Neuron (in vitro differentiated cells): Measurements from ENCODE around the gene KRTAP2-4.
"Not testable (repeated sequence)": the region's sequence is repeated elsewhere in the genome, so short reads cannot be mapped to it uniquely, and the experiment has no call there.

ENCODE experiments used
- H2AFZ ChIP-seq: one replicate; pipeline ENCODE4 v1.6.1; 2013; ENCODE audit warnings: low read depth, mild to moderate bottlenecking, inconsistent platforms, low read length, moderate library complexity
- H3K27me3 ChIP-seq: one replicate; pipeline ENCODE4 v1.6.1; 2013; ENCODE audit warnings: low read length; ENCODE audit not compliant: insufficient read depth
- H3K36me3 ChIP-seq: one replicate; pipeline ENCODE4 v1.6.1; 2013; ENCODE audit warnings: low read length; ENCODE audit not compliant: insufficient read depth
- H3K4me1 ChIP-seq: one replicate; pipeline ENCODE4 v1.6.1; 2013; ENCODE audit warnings: low read length; ENCODE audit not compliant: insufficient read depth
- H3K4me3 ChIP-seq: 2 replicates; pipeline ENCODE4 v1.5.1; 2013; ENCODE audit warnings: mild to moderate bottlenecking, low read length, moderate library complexity
- H3K9me3 ChIP-seq: one replicate; pipeline ENCODE4 v1.6.1; 2013; ENCODE audit warnings: low read length

The KRTAP2-4 gene

DNA sequence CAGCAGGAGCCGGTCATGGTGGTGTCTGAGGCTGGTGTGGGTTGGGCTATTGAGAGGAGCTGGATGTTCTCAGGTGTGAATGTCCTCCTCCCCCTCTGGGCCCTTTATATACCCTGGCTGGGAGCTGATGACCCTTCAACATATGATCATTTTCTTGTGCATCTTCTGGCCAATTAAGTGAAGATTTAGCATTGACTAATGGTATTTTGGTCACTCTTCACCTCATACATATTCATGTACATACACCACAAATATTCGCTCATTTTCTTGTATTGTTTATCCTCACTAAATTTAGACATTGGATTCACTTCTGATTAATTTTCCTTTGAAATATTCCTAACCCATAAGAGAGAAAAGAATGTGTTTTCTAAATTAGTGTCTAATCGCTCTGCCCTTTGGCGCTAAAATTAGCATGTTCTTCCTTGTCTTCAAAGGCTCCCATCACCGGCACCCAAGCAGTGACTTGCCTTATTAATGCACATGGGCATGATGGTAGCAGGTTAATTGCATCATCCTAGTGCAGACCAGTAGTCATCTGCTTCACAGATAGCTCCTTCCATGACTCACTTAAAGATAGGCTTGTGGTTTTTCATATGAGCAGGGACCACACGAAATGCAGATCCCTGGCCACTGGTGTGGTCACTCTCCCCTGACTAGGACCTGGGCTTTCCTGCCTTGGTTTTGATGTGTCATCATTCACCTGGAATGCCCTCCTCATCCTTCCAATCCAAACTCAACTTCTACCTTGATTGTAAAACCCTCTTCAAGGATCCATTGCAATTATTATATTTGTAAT is at the start of gene KRTAP2-4:
Gene KRTAP2-4, minus strand, starts transcription at position 51 of the 796 bp plus-strand sequence. Its CDS starts 34 bp downstream, at position 17.
- Histone ChIP-seq H3K4me1 (no peaks in the 10 kb centered on the region), H2AFZ (no peak within 1 kb of the TSS), H3K27me3 (no peaks in the 10 kb centered on the region), H3K9me3 (no peaks in the 10 kb centered on the region), H3K4me3 (no peak within 1 kb of the TSS), H3K36me3 (no peaks in the 10 kb centered on the region)

GRCh38 chr17:41111151-41111885 is 45.6 kb upstream of the KRTAP2-4 start:
- Histone ChIP-seq H3K9me3 (no peaks in the 10 kb centered on the region), H3K27me3 (peaks cover under 1% of the 10 kb centered on the region), H3K4me3 (no peak overlapping the region), H3K36me3 (no peaks in the 10 kb centered on the region), H2AFZ (no peak overlapping the region), H3K4me1 (peaks cover 7% of the 10 kb centered on the region)

GRCh38 chr17:41108728-41109386 is 43.2 kb upstream of the KRTAP2-4 start:
- H3K36me3 ChIP-seq, H3K27me3 ChIP-seq, H3K9me3 ChIP-seq, H2AFZ ChIP-seq, H3K4me1 ChIP-seq, H3K4me3 ChIP-seq: not testable (repeated sequence)

DNA sequence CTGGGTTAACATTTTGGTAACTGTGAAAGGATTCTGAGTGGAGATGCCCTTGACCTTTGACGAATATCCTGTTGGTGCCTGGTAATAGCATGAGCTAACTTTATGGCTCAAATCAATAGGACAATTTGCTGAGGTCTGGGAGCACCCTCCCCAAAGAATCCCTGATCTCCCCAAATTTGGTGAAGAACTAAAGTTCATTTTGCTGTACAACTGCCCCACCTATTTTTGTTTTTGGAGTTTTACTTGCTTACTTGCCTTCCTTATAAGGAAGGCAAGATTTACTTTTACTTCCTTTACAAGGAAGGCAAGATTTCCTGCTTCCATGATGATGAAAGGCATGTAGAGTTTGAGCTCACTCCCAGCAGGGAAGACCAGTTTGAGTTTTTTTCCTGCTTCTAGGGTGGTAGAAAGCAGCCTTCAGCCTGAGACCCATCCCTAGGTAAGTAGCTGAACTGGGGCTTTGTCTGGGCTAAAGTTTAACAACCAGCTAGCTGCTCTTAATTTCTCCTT is 42.3 kb upstream of the KRTAP2-4 start:
- H3K27me3 ChIP-seq: no peaks in the 10 kb centered on the region
- H3K4me1 ChIP-seq: no peaks in the 10 kb centered on the region
- H3K36me3 ChIP-seq: no peaks in the 10 kb centered on the region
- no peak overlapping the region for H3K4me3 ChIP-seq
- H2AFZ ChIP-seq: no peak overlapping the region
- no peaks in the 10 kb centered on the region for H3K9me3 ChIP-seq

- not testable (repeated sequence) for H3K9me3 ChIP-seq, H3K36me3 ChIP-seq, H2AFZ ChIP-seq, H3K4me3 ChIP-seq, H3K27me3 ChIP-seq, H3K4me1 ChIP-seq
Measured at GRCh38 chr17:41105347-41105746, 39.7 kb upstream of the KRTAP2-4 start, which contains the start of gene KRTAP4-9. Gene KRTAP4-9 (plus strand): TSS chr17:41105389. CDS start chr17:41105389, 0 bp downstream.

GRCh38 chr17:41104386-41105038 is 38.8 kb upstream of the KRTAP2-4 start:
- not testable (repeated sequence) for H3K4me1 ChIP-seq, H2AFZ ChIP-seq, H3K4me3 ChIP-seq, H3K36me3 ChIP-seq, H3K9me3 ChIP-seq, H3K27me3 ChIP-seq

GRCh38 chr17:41103896-41104295 is 38.2 kb upstream of the KRTAP2-4 start:
- H3K4me1 ChIP-seq: no peaks in the 10 kb centered on the region
- H3K4me3 ChIP-seq: no peak overlapping the region
- no peak overlapping the region for H2AFZ ChIP-seq
- no peaks in the 10 kb centered on the region for H3K36me3 ChIP-seq
- no peaks in the 10 kb centered on the region for H3K27me3 ChIP-seq
- H3K9me3 ChIP-seq: no peaks in the 10 kb centered on the region

DNA sequence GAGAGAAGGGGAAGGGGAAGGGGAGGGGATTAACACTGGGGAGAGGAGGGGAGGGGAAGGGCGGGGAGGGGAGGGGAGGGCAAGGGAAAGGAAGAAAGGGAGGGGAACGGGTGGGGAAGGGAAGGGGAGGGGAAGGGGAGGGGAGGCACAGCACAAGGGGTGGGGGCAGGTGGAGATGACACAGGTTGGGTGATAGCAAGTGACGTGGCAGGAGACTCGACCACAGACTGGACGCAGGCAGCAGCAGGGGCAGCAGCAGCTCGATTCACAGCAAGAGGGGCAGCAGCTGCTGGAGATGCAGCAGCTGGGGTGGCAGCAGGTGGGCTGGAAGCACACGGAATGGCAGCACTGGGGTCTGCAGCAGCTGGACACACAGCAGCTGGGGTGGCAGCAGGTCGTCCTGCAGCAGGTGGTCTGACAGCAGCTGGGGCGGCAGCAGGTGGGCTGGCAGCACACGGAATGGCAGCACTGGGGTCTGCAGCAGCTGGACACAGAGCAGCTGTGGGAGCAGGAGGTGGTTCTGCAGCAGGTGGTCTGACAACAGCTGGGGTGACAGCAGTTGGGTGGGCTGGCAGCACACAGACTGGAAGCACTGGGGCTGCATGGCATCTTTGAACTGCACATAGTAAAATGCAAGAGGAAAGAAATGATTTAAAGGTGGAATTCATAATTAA is 36.0 kb upstream of the KRTAP2-4 start, which contains the start of gene KRTAP4-16:
Gene KRTAP4-16, minus strand, starts transcription at position 624 of the 674 bp plus-strand sequence. Its CDS starts 0 bp downstream, at position 624.
- Histone ChIP-seq H3K27me3 (peaks cover 3% of the 10 kb centered on the region), H3K9me3 (no peaks in the 10 kb centered on the region)

DNA sequence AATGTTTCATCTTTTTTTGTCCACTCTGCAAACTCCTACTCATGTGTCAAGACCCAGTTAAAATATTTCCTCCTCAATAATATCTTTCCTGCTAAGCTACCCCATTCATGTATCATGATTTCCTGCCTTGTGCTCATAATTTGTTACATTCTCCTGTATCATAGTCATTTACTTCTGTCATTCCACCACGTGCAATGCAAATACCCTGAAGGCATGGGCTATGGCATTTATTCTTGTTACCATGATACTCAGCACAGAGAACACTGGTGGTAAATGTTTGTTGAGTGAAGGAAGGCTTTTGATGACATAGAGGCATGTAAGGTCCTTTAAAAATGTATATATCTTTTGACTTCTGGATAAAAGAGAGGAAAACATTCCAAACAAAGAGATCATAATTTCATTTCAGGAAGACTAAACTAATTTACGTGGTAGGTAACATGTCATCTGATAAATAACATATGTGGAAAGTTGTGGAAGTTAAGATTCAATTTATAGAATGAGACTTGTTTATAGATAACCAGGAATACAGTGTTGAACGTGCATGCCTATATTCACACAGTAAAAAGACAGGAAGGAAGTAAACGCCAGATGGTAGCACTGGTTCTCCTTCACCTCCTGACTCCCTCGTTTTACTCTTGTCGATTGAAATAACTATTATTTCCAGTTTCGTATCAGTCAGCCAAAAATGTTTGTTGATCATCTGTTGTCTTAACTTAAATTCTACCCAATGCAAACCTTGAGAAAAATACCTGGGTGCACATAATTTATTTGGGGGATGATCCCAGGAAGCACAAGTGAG is 34.2 kb upstream of the KRTAP2-4 start:
- not testable (repeated sequence) for H3K9me3 ChIP-seq, H3K36me3 ChIP-seq, H3K4me1 ChIP-seq, H2AFZ ChIP-seq, H3K4me3 ChIP-seq, H3K27me3 ChIP-seq

More for the DNA sequence above, 36.0 kb upstream of the KRTAP2-4 start, which contains the start of gene KRTAP4-16:
- H3K4me1 ChIP-seq: no peaks in the 10 kb centered on the region
- no peak within 1 kb of the TSS for H2AFZ ChIP-seq
- H3K36me3 ChIP-seq: no peaks in the 10 kb centered on the region
- no peak within 1 kb of the TSS for H3K4me3 ChIP-seq

GRCh38 chr17:41098481-41098880 is 32.8 kb upstream of the KRTAP2-4 start:
- Histone ChIP-seq H3K4me1 (no peaks in the 10 kb centered on the region), H3K9me3 (no peaks in the 10 kb centered on the region), H3K27me3 (peaks cover 3% of the 10 kb centered on the region), H2AFZ (no peak overlapping the region), H3K36me3 (no peaks in the 10 kb centered on the region), H3K4me3 (no peak overlapping the region)

GRCh38 chr17:41098042-41098441 is 32.4 kb upstream of the KRTAP2-4 start, which contains the start of gene KRTAP4-8:
Gene KRTAP4-8 (minus strand): TSS chr17:41098142. CDS start chr17:41098084, 58 bp downstream.
- Histone ChIP-seq H3K9me3 (no peaks in the 10 kb centered on the region), H3K4me1 (no peaks in the 10 kb centered on the region), H2AFZ (no peak within 1 kb of the TSS)

More at GRCh38 chr17:41098042-41098441, 32.4 kb upstream of the KRTAP2-4 start, which contains the start of gene KRTAP4-8:
- Histone ChIP-seq H3K27me3 (peaks cover 3% of the 10 kb centered on the region), H3K4me3 (no peak within 1 kb of the TSS), H3K36me3 (no peaks in the 10 kb centered on the region)
